ENCODE data around the gene CDH13.

CDH13 gene

GRCh38 chr16:82652826-82653225 is 26.1 kb downstream of the CDH13 start:
- no peak for DNase-seq (ENCODE audit: low spot score)

DNA sequence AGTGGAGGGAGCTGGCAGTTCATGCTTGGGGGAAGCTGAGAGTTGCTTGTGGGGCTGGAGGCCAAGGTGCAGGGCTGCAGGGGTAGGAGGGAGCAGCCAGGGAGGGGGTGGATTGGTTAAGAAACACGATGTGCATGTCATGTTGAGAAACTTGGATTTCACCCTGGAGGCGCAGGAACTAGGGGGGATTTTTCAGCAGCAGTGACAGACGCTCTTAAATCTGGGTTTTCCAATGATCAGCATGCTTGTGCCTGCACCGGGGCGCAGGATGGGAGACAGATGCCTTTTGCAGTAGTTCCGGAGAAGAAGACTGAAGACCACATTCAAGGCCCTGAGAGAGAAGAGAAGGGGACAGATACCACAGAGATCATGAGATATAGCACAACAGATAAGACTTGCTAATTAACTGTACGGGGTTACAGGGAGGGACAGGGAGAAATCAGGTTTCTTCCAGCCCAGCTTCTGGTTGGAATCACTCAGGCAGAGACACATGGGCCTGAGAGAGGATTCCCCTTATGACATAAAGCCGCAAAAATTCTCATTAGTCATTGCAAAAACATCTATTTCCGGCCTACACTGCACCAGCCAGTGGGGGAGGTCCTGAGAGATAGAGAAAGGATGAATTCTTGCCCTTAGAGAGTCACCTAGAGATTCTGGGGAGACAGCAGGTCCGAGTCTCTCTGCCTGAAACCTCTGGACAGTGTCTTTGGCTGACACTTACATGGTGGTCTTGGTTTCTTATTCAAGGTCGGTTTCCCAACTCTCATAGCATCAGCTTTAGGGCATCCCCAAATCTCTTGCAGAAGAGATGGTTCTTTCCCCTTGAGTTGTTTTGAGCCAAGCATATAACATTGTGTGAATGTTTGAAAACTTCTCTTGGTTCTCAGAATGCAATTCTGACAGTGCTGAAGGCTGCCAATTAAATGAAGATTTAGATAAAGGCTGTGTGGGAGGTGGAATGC is 27.1 kb downstream of the CDH13 start:
- DNase-seq (ENCODE audit: low spot score), result no peak

- no peak for DNase-seq (ENCODE audit: low spot score)
These were observed 28.4 kb downstream of the CDH13 start for GRCh38 chr16:82655072-82655714.

GRCh38 chr16:82655720-82656490 is 29.1 kb downstream of the CDH13 start:
- no peak for DNase-seq (ENCODE audit: low spot score)

DNA sequence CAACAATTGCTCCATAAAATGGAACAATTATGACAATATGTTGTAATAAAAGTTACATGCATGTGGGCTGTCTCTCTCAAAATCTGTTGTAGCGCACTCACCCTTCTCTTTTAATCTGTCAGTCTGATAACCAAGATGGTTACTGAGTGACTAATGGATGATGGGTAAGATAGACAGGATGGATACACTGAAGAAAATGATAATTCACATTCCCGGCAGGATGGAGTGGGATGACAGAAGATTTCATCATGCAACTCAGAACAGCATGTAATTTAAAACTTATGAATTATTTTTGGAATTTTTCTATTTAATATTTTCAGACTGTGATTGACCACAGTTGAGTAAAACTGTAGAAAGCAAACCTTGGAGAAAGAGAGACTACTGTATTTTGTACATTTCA is 30.5 kb downstream of the CDH13 start:
- DNase-seq (ENCODE audit: low spot score), result no peak

DNA sequence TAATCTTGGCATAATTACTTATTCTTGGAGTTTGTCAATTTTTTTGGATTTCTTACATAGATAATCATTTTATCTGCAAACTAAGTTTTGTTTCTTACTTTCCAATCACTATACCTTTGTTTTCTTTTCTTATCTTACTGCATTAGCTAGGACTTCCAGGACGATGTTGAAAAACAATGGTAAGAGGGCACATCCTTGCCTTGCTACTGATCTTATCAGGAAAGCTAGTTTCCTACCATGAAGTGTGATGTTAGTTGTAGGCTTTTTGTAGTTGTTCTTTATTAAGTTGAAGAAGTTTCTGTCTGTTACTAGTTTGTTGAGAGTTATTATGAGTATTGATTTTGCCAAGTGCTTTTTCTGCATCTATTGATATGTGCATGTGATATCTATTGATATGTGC is 31.0 kb downstream of the CDH13 start:
- no peak for DNase-seq (ENCODE audit: low spot score)

GRCh38 chr16:82658796-82659195 is 32.0 kb downstream of the CDH13 start:
- no peak for DNase-seq (ENCODE audit: low spot score)

GRCh38 chr16:82660075-82660645 is 33.4 kb downstream of the CDH13 start:
- DNase-seq (ENCODE audit: low spot score), result no peak

DNA sequence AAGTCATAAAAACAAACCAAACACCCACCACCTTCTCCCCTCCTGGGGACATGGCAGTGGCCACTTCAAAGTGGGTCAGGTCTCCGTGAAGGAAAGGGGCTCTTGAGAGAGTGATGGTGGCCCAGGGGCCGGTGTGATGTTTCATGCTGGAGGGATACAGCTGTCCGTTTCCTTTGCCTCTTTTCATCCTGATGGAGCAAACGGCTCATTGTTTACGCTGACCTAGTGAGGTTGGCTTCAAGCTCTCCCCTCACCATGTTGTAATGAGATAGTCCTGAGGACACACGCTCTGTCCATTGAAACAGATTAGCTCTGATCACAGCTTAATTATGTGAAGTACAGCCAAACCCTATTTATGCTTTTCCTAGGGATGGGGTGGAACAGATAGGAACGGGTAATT is 34.2 kb downstream of the CDH13 start:
- DNase-seq (ENCODE audit: low spot score), result no peak

- DNase-seq (ENCODE audit: low spot score), result no peak
These were observed 37.4 kb downstream of the CDH13 start for GRCh38 chr16:82664181-82664580.

DNA sequence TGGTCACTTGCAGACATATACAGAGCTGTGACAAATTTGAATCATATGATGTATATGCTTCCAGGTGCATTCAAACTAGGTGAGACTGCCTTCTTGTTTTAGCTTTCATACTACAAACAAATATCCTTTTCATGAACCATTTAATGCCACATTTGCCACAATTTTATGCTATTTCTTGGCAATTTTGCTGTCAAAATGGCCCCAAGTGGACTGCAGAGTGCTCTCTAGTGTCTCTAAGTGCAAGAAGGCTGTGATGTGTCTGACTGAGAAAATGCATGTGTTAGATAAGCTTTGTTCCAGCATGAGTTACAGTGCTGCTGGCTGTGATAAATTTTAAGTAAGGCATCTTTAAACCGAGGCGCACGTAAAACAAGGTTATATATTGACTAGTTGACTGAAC is 38.3 kb downstream of the CDH13 start:
- DNase-seq (ENCODE audit: low spot score), result no peak

DNA sequence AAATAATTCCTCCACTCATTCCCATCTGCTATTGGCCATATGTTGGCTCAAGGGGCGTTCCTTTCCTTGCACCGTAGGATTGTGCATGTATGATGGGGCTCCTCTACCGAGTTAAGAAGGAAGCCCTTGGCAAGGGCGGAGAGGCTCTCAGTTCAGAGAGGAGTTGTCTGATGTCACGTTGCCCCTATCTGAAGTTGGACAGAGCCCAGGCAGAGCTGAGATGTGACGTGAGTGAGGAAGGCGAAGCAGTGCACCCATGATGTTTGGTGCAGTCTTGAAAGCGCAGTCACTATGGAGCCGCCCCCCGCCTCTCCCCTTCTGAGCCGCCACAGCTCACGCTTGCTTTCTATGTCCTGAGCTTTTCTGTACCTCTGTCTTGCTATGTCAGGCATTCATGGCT is 40.7 kb downstream of the CDH13 start:
- no peak for DNase-seq (ENCODE audit: low spot score)

DNA sequence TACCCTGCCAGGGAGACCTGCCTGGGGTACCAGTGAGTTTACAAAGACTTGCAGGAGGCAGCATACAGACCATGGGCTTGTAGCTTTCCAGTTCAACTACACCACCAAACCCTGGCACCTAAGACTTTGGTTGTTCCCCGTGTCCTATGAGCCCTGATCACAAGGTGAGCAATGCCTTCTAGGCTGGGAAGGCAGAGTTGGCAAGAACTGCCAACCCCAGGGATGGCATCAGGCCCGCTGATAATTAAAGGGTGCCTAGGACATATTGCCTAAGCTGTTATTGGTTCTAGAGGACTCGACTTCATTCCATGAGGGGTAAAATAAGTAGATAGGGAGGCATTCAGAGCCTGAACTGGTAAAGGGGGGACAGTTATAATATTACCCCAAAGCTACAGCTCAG is 41.3 kb downstream of the CDH13 start:
- no peak for DNase-seq (ENCODE audit: low spot score)

DNA sequence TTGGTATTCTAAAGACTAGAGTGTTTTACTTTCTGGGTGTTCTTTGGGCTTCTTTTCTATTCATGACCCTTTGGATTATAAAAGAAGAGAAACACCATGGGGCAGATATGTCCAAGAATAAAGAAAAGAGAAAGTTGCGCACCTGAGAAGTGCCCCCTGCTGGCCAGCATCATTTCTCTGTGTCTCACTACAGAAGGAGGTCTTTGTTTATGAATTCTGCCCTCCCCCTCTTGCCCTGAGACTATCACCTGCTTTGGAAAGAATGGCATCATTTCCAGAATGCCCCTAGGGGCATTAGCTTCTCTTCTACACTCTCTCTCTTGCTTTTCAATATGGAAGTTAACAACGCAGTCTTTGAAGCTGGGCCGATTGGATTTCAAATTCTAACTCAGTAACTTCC is 45.0 kb downstream of the CDH13 start:
- DNase-seq (ENCODE audit: low spot score), result no peak

DNA sequence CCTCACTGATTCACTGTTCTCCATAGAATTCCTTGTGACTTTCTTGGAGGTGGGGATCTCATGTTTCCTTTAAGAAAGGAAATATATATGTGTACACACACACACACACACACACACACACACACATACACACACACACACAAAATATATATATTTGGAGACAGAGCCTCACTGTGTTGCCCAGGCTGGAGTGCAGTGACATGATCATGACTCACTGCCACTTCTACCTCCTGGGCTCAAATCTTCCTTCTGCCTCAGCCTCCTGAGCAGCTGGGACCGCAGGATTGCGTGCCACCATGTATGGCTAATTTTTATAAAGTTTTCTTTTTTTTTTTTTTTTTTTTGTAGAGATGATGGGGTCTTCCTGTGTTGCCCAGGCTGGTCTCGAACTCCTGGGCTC is 45.9 kb downstream of the CDH13 start:
- no peak for DNase-seq (ENCODE audit: low spot score)

GRCh38 chr16:82675300-82675699 is 48.5 kb downstream of the CDH13 start:
- DNase-seq (ENCODE audit: low spot score), result no peak

DNA sequence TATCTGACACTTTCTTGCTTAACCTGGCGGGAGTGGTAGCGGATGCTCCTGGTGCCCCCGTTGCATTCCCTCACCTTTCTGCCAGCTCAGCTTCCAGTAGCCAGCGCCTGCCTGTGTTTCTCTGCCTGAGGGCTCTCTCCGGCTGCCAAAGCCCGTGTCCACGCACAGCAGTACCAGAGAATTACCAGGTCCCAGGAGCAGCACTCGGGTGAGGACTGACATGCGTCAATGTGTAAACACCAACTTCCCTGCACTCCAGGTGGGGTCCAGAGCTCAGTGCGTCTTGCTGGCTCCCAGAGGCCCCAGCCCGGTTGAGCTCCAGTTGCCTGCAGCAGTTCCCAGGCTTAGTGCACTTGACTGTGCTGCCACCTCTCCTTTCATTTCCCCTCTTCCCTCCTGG is 54.8 kb downstream of the CDH13 start:
- no peak for DNase-seq (ENCODE audit: low spot score)

DNA sequence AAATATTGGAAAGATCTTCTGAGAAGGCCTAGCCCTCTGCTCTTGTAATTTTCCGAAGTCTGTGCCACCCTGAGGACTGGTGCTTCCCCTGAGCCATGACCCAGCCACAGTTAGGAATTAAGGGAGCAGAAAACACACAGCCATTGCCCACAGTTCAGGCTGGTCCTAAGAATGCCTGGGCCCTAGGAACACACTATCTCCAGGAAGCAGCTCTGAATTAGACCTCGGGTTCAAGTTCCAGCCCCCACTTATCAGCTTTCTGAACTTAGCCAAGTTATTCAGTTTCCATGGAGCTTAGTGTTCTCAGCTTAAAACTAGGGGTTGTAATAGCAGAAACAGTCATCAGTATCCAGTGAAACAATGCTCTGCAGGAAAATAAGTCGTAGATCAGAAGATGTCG is 56.0 kb downstream of the CDH13 start:
- DNase-seq (ENCODE audit: low spot score), result no peak

DNA sequence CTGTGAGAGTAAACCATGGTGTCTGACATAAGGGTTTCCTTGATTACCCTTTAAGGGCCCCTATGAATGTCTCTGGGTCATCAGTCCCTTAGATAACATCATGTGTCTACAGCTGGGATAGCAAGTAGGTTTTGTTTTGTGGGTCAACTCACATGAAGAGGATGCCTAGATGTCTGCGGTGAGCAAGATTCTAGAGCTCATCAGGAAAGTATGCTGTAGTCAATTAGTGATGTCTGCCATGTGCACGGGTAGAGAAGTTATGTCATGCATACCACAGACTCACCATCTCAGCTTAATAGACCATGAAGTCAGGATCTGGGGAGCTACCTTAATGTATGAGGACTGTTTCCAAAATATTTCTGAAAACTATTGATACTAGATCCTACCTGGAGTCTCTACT is 57.5 kb downstream of the CDH13 start:
- DNase-seq (ENCODE audit: low spot score), result no peak

GRCh38 chr16:82685526-82685925 is 58.8 kb downstream of the CDH13 start:
- DNase-seq (ENCODE audit: low spot score), result no peak

- DNase-seq (ENCODE audit: low spot score), result no peak
These were observed 67.6 kb downstream of the CDH13 start for GRCh38 chr16:82694239-82694874.

- DNase-seq (ENCODE audit: low spot score), result no peak
These were observed 69.0 kb downstream of the CDH13 start for GRCh38 chr16:82695806-82696205.
